Measurements from ENCODE around the gene DNER.

The DNER gene

GRCh38 chr2:229486673-229487072, 227.7 kb downstream of the DNER start:
- DNase-seq: no peak

GRCh38 chr2:229485857-229486256, 228.5 kb downstream of the DNER start:
- DNase-seq: no peak

- DNase-seq: no peak
Observed at GRCh38 chr2:229477269-229477755, 237.0 kb downstream of the DNER start.

DNA sequence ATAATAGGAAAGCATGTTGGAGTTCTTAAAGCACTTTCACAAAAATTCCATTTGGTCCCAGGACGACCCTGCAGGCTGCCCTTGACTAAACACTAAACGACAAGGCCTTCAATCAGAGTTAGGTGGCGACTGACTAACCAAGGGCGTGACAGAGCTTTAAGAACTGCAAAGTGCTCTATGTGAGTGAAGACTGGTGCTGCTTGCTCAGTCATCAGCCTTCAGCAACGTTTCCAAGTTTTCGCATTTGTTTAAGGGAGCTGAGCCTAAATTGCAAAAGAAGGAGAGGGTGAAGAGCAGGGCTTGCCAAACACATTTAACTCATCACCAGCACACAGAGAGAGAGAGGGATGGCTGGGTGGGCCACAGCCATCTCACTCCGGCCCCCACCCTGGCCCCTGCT, 238.6 kb downstream of the DNER start:
- no peak for DNase-seq

DNA sequence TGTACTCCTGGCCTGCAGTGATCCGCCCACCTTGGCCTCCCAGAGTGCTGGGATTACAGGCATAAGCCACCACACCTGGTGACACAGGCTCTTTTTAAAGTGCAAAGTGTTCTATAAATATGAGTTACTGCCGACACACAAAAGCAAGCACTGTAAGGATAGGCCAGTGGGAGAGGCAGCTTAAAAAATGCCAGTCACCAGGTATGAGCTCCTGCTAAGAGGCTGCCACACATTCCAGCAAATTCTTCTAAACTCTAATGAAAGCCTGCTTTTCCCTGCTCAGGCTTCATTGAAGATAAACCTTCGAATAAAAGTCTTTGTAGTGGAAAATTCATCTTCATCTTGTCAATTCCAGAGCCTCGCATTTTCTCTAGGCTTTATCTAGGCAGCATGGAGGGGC, 240.2 kb downstream of the DNER start:
- DNase-seq: no peak

GRCh38 chr2:229470781-229471180, 243.6 kb downstream of the DNER start:
- DNase-seq: no peak

DNA sequence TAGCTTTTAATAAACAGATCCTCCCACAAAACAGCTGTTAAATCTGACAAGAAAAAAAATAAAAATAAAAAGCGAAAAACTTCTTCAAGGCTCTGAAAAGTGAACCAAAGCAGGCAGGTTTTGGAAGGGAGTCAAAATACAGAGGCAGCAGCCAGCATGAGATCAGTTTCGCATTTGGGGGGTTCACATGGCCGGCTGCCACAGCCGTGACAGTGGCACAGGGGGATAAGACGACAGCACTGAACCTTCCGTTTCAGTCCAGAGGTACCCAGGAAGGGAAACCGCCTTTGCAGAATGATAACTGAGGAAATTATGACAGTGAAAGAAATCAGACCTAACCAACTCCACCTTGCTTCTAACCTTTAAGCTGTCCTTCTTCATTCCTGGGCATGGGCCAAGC, 246.6 kb downstream of the DNER start:
- no peak for DNase-seq

GRCh38 chr2:229463841-229464346, 250.5 kb downstream of the DNER start:
- no peak for DNase-seq

DNA sequence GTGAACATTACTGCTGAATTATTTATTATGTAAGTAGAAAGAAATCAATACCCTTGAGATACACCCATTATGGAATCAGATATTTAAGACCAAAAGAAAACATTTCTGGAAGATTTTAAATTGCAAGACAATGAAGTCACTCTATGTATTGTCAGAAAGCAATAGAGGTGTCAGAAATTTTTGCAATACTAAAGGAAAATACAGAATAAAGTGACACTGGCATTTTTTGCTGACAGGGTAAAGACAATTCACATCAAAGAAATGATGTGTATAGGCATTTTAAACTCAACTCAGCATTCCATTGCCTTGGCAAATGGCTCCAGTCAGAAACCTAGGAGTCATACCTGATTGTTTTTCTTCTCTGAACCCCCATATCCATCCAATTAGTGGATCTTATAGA, 252.2 kb downstream of the DNER start:
- DNase-seq: no peak

DNA sequence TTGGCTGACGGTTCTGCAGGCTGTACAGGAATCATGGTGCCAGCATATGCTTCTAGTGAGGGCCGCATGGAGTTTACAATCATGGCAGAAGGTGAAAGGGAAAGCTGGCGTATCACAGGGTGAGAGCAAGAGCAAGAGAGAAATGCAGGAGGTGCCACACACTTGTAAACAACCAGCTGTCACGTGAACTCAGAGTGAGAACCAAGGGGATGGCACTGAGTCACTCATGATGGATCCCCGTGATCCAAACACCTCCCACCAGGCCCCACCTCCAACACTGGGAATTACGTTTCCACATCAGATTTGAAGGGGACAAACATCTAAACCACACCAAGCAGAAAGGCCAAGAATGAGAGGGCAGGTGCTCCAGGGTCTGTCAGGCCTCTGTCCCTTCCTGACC, 258.3 kb downstream of the DNER start:
- DNase-seq: no peak

DNA sequence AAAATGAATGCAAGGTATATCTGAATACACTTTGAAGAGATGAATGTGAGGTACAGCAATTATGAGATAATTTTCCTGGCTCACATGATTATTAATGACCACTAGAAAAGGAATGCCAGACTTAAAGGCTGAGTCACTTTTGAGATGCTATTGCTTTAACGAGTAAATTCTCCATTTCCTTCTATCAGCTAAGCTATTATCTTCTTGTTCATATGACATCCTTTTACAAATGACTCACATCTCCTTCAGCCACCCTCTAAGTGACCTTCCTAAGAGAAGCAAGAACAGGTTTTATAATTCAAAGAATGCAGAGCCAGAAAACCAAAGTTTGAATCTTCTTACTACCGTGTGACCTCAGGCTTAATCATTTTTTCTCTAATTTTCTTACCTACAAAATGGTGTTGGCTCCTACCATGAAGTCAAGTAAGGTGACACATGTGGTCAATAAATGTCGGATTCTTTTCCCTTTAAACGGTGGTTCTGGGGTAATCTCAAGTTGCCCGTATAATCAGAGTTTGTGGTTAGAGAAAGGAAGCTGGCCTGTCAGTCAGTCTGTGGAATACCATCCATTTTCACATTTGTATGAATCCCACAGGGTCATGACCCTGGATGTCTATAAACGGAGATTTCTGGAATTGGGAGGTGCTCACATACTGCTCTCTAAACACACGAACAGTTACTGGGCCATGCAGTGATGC, 259.3 kb downstream of the DNER start:
- no peak for DNase-seq

GRCh38 chr2:229453230-229453629, 261.1 kb downstream of the DNER start:
- no peak for DNase-seq

GRCh38 chr2:229451852-229452251, 262.5 kb downstream of the DNER start:
- DNase-seq: no peak

DNA sequence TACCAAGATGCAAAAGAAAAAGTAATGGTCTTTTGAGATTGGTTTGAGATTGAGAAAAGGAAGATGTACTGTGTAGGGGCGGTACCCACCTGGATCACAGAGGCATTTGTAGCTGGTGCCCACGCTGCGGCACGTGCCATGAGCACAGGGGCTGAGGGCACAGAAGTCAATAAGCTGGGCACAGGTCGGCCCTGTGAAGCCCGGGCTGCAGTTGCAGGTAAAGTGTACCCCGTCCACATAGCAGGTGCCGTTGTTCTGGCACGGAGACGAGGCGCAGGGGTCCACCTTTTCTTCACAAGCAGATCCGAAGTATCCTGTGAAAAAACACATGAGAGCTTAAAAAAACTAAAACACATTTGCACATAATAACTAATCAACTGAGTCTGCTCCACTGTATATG, 267.1 kb downstream of the DNER start:
- no peak for DNase-seq

- no peak for DNase-seq
Observed at GRCh38 chr2:229446350-229446749, 268.0 kb downstream of the DNER start.

DNA sequence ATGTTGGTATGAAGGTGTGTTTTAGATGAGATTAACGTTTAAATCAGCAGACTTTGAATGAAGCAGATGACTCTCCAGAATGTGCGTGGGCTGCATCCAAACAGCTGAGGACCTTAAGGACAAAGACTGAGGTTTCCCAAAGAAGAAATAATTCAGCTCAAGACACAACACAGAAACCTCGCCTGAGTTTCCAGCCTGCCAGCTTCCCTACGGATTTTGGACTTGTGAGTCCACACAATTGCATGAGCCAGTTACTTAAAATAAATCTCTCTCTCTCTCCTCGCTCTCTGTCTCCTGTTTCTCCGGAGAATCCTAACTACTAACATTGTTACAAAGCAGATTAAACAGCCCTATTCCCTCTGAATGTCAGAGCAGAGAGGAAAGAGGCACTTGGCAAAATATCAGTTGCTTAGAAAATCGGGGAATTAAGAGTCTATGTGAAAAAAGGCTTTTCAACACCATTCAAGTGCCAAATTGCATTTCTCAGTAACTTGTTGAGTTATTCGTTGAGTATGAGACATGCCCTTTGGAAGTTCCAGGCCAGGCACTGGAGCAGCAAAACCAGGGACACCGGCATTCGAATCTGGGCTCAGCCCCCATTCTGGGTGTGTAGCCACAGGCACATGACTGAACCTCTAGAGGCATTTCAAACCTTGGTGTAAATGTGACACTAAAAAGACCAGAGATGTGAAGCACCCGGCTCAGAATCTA, 268.7 kb downstream of the DNER start:
- DNase-seq: no peak

GRCh38 chr2:229445019-229445418, 269.3 kb downstream of the DNER start:
- DNase-seq: no peak

DNA sequence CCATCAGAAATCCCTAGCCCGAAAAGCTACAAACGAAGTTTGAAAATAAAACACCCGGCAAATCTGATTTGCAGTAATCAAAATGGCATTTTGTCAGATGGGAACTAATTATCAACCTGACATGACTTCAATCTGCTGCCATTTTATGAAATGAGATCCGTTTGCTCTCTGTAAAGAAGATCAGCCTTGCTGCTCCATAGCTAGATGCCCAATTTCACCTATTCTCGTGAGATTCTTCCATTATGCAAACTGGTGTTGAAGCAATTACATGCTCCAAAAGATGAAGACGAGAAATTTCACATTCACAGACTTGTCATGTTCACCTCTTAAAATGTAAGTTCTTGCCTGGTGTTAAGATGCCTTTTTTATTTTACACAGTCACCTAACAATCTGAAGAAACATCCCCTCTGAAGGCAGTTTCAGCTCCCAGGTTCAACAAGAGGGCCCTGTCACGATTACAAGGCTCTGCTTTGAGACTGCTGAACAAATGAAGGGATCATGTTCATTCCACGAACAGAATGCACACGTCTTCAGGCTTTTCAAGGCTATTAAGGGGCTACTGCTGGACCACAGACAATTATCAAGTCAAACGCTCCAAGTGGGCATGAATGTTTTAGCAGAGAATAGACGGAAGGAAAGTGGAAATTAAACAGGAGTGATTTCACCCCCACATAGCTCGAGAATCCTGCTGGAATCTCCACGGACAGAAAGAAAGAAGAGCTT, 270.6 kb downstream of the DNER start:
- DNase-seq: no peak

GRCh38 chr2:229443141-229443540, 271.2 kb downstream of the DNER start:
- no peak for DNase-seq

DNA sequence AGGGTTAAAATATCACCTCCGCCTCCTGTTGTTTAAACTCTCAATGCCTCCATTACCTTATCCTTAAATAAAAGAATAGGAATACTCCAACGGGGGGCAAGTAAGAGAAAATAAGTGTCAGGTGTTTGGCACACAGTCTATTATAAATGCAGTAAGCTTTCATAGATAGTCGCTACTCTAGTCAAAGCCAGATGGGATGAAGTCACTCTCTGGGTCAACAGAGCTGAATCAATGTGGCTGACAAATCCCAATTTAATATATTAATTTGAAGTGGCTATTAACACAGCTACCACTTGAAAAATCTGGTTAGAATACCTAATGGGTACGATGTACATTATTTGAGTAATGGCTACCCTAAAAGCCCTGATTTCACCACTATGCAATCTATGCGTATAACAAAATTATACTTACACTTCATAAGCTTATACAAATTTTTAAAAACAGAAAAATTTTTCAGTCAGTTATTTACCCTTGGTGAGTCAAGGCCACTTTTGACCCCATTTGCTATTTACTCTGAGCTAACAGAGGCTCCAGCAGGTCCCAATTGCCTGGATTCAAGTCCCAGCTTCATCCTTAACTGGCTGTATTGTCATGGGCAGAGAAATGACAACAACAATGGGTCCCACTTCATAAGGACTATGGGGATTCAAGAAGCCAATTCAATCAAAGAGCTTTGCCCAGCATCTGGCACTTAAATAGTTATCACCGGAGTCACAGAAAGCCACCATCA, 275.8 kb downstream of the DNER start:
- DNase-seq: no peak

DNA sequence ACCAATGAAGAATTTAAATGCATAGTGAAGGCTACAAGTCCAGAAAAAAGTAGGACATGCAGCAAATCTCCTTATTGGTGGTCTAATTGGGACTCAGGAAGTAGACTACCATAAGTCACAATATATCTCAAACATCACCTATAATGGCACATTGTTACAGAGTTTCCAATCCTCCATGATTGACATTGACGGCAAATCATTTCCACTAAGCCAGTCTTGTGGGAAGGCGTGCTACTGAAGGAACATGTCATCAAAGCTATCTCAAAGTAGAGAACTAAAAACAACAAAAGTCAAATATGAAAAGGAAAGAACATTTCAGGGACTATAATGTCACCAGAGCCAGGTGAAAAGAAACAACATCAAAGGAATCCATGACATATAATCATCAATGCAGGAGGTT, 276.9 kb downstream of the DNER start:
- no peak for DNase-seq

GRCh38 chr2:229434187-229434586, 280.2 kb downstream of the DNER start:
- DNase-seq: no peak

- DNase-seq: no peak
Observed at GRCh38 chr2:229433351-229433750, 281.0 kb downstream of the DNER start.

Data from stimulated activated CD4-positive, alpha-beta T cell treated with anti-CD3 and anti-CD28 coated beads, Interleukin-2, amount 100 ng/mL, for 48 hours (primary cell).